Prostate gland (tissue), 2 donors: ENCODE measurements around the gene DYNLRB2. TPM values are rescaled to one million over a fixed set of nuclear protein-coding genes. Genes with fewer than 3 reads are reported as not detected.

Experiments used
- DNase-seq: peaks from one replicate; pipeline ENCODE4 v3.0.0-alpha.2; 2019; ENCODE audit warnings: low spot score
- H3K27ac ChIP-seq, 2 donors: fragments of 200-600 bp; sonication (generic); 2 replicates each; pipeline ENCODE4 v1.5.1; 2017 to 2019
- H3K27me3 ChIP-seq: fragments of 200-600 bp; sonication (generic); replicated peaks from 2 replicates; pipeline ENCODE4 v1.5.1; 2019; ENCODE audit not compliant: insufficient read depth
- H3K36me3 ChIP-seq, 2 donors: fragments of 200-600 bp; sonication (generic); 1 replicate in 1 of 2; 2 replicates in 1 of 2; pipeline versions ENCODE4 v1.5.1 to v1.8.1; 2017 to 2019
- H3K4me1 ChIP-seq: fragments of 200-600 bp; sonication (generic); replicated peaks from 2 replicates; pipeline ENCODE4 v1.5.1; 2019
- H3K4me3 ChIP-seq, 2 donors: fragments of 200-600 bp; sonication (generic); 2 replicates each; pipeline ENCODE4 v1.5.1; 2017 to 2019
- H3K9me3 ChIP-seq: fragments of 200-600 bp; sonication (generic); 2 replicates; pipeline ENCODE4 v1.5.1; 2017
- CTCF ChIP-seq, 4 experiments: fragments of 200-600 bp in 2 of 4; fragments of 450-650 bp in 2 of 4; sonication (generic) in 2 of 4; IDR thresholded peaks; 1 replicate in 3 of 4; 2 replicates in 1 of 4; pipeline ENCODE4 v1.5.1; 2016 to 2019; ENCODE audit warnings: antibody characterized with exemption in 4 of 4, mild to moderate bottlenecking in 2 of 4, moderate library complexity in 2 of 4
- POLR2A ChIP-seq: fragments of 450-650 bp; IDR thresholded peaks from one replicate; pipeline ENCODE4 v1.6.1; 2016; ENCODE audit warnings: antibody characterized with exemption, mild to moderate bottlenecking
- POLR2AphosphoS5 ChIP-seq: sonication (generic); formaldehyde crosslinking; IDR thresholded peaks from one replicate; pipeline ENCODE4 v1.6.1; 2017; ENCODE audit warnings: antibody characterized with exemption
- WGBS: methylation state at CpG from one replicate; pipeline ENCODE4 v1.1.5; 2018; 5-methylcytosine and 5-hydroxymethylcytosine counted together
- intact Hi-C: fragments of 100-400 bp; cut with DNase I; formaldehyde crosslinking; loops from one replicate; pipeline ENCODE4 v1.14.2; 2022
- total RNA-seq, 2 donors: library from RNA; depleted of rRNA; stranded (reverse); fragments of >200 nt; gene quantifications; one replicate each; pipeline ENCODE4 v1.1.0, GENCODE V29; 2016

The DYNLRB2 gene
- total RNA-seq, 2 donors from 2014 or later: 4.6 to 43.5 TPM

- no peaks in the 10 kb centered on the region for H3K27me3 ChIP-seq
- H3K9me3 ChIP-seq: no peaks in the 10 kb centered on the region
- DNase-seq: no peak
- no peak overlapping the region for H3K4me3 ChIP-seq
- no peaks in the 10 kb centered on the region for H3K36me3 ChIP-seq
- WGBS: 89% methylated on average over 2 of the region's 2 CpGs
- no peaks in the 10 kb centered on the region for H3K4me1 ChIP-seq
- no peak for TF ChIP-seq POLR2AphosphoS5
- TF ChIP-seq POLR2A: no peak
- TF ChIP-seq CTCF (IDR thresholded peaks at IDR 0.05): no peak
- H3K27ac ChIP-seq: no peak overlapping the region
- intact Hi-C loops: no loop called here
Measured at GRCh38 chr16:80517846-80518245, 22.9 kb upstream of the DYNLRB2 start.

- H3K4me3 ChIP-seq: no peak overlapping the region
- WGBS: 49% methylated on average over 7 of the region's 7 CpGs
- H3K9me3 ChIP-seq: no peaks in the 10 kb centered on the region
- H3K4me1 ChIP-seq: no peaks in the 10 kb centered on the region
- H3K36me3 ChIP-seq: no peaks in the 10 kb centered on the region
- H3K27me3 ChIP-seq: no peaks in the 10 kb centered on the region
- intact Hi-C loops: no loop called here
- H3K27ac ChIP-seq: no peak overlapping the region
- no peak for TF ChIP-seq POLR2AphosphoS5
- TF ChIP-seq CTCF (IDR thresholded peaks at IDR 0.05): no peak
- no peak for TF ChIP-seq POLR2A
- no peak for DNase-seq
Measured at GRCh38 chr16:80518436-80518835, 22.4 kb upstream of the DYNLRB2 start.

GRCh38 chr16:80519189-80519588, 21.6 kb upstream of the DYNLRB2 start:
- intact Hi-C loops: no loop called here
- TF ChIP-seq CTCF (IDR thresholded peaks at IDR 0.05) (no peak), POLR2AphosphoS5 (no peak), POLR2A (no peak)
- WGBS: 78% methylated on average over 3 of the region's 3 CpGs

GRCh38 chr16:80525420-80525819, 15.4 kb upstream of the DYNLRB2 start:
- WGBS: 84% methylated on average over 4 of the region's 4 CpGs

More at GRCh38 chr16:80519189-80519588, 21.6 kb upstream of the DYNLRB2 start:
- no peak overlapping the region for H3K4me3 ChIP-seq
- H3K27me3 ChIP-seq: no peaks in the 10 kb centered on the region
- no peak for DNase-seq
- H3K27ac ChIP-seq: no peak overlapping the region
- H3K36me3 ChIP-seq: no peaks in the 10 kb centered on the region
- H3K4me1 ChIP-seq: no peaks in the 10 kb centered on the region
- H3K9me3 ChIP-seq: no peaks in the 10 kb centered on the region

More at GRCh38 chr16:80525420-80525819, 15.4 kb upstream of the DYNLRB2 start:
- TF ChIP-seq POLR2A (no peak), POLR2AphosphoS5 (no peak), CTCF (IDR thresholded peaks at IDR 0.05) (no peak)
- Histone ChIP-seq H3K9me3 (no peaks in the 10 kb centered on the region), H3K4me1 (no peaks in the 10 kb centered on the region), H3K4me3 (no peak overlapping the region), H3K36me3 (no peaks in the 10 kb centered on the region), H3K27me3 (no peaks in the 10 kb centered on the region), H3K27ac (peak overlapping the region in 1 of 2 donors; percentile 11)
- no peak for DNase-seq
- intact Hi-C loops: loop anchor here (10.0 kb wide), 1 partner anchor 921 kb away; the partner anchor contains the start of gene MAF
